ENCODE data around the gene UNC13C.

DNA sequence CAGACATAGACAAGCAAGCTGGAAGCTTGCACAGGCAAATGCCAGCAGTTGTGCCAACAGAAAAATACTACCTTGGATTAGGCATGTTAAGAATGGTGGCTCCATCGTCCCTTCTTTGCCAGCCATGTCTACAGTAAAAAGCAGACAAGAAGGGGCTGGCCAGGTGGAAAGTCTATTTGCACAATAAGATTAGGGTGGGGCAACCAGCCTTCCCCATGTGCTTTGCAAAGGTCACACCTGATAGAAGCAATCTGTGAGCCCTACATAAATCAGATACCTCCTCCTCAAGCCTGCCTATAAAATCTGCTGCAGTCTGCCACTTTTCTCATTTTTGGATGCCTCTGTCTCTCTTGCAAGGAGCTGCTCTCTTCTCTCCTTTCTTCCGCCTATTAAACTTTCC, 662.6 kb downstream of the UNC13C start:
- TF ChIP-seq, protein P1, sequence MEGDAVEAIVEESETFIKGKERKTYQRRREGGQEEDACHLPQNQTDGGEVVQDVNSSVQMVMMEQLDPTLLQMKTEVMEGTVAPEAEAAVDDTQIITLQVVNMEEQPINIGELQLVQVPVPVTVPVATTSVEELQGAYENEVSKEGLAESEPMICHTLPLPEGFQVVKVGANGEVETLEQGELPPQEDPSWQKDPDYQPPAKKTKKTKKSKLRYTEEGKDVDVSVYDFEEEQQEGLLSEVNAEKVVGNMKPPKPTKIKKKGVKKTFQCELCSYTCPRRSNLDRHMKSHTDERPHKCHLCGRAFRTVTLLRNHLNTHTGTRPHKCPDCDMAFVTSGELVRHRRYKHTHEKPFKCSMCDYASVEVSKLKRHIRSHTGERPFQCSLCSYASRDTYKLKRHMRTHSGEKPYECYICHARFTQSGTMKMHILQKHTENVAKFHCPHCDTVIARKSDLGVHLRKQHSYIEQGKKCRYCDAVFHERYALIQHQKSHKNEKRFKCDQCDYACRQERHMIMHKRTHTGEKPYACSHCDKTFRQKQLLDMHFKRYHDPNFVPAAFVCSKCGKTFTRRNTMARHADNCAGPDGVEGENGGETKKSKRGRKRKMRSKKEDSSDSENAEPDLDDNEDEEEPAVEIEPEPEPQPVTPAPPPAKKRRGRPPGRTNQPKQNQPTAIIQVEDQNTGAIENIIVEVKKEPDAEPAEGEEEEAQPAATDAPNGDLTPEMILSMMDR (conservative IDR thresholded peaks at IDR 0.05), result no peak
- TF ChIP-seq ZFX (IDR thresholded peaks at IDR 0.05), result no peak
